GM10847 (cell line): ENCODE data around the gene MOK.

Experiments
- POLR2A ChIP-seq: IDR thresholded peaks from 2 replicates; pipeline ENCODE4 v1.6.1; 2011; ENCODE audit not compliant: insufficient read length; ENCODE audit errors: extremely low read depth

The MOK gene

DNA sequence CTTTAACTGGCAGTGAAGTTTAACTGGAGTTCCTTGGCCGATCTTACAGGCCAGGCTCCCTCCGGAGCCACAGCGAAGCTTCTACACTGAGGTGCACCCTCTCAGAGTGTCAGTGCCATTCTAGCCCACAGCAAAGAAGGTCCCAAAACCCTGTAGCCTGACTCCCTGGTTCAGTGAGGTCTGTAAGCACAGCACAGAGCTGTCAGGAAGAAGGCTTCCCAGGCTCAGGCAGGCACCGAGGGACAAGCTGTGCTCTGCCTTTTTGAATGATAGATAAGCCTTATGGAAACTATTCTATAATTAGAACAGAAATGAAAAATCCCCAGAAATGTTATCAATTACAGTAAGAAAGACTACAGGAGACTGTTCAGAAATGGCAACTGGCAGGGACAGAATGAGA is 40.2 kb downstream of the MOK start:
- TF ChIP-seq POLR2A, result no peak

DNA sequence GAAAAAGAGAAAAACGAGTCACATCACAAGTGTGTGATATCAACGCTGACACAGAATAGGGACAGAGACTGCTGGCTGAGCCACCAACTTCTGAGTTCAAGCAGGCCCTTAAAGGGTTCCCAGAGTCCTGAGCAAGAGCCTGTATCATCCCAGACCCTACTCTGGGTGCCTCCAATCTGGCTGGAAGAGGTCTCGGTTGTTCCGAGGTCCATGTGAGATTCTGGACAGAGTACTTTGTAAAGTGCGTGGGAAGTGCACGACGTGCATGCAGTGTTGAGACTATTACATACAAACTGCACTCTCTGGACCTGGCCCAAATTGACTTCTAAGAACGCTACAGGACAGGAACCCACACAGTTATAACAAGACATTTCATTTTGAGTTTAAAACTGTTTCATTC is 40.6 kb downstream of the MOK start:
- TF ChIP-seq POLR2A, result no peak

- no peak for TF ChIP-seq POLR2A
Measured at GRCh38 chr14:102262929-102263462, 42.0 kb downstream of the MOK start.

DNA sequence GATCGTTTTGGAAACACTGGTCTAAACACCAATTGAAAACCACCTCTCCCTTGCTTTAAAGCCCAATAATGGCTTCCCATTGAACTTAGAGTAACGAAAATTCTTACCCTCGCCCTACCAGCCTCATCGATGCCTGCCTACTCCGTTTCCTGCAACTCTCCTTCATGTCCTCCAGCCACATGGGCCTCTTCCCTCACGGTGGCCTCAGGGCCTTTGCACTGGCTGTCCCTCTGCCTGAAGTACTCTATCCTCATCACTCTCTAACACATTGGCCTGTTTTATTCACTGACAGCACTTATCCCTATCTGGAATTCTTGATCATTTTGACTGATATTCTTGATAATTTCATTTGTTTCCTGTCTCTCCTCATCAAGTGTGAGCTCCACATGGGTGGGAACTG is 46.8 kb downstream of the MOK start:
- TF ChIP-seq POLR2A, result no peak

DNA sequence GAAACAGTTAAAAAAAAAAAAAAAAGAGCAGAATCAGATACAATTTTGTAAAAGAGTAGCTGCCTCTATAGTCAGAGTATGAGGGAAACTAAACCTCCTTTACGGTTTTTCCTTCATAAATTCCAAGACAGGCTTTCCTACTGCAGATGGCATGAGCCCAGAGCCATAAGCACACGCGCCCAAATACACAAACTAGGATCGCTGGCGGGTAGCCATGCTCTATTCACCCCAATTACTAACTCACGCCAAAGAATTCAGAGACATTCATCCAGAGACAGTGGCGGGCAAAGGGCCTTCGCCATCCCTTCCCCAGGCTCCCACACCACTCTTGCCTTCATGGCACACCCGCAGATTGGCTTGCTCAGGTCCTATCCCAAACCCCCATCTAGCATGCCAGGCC is 48.2 kb downstream of the MOK start:
- TF ChIP-seq POLR2A, result no peak

DNA sequence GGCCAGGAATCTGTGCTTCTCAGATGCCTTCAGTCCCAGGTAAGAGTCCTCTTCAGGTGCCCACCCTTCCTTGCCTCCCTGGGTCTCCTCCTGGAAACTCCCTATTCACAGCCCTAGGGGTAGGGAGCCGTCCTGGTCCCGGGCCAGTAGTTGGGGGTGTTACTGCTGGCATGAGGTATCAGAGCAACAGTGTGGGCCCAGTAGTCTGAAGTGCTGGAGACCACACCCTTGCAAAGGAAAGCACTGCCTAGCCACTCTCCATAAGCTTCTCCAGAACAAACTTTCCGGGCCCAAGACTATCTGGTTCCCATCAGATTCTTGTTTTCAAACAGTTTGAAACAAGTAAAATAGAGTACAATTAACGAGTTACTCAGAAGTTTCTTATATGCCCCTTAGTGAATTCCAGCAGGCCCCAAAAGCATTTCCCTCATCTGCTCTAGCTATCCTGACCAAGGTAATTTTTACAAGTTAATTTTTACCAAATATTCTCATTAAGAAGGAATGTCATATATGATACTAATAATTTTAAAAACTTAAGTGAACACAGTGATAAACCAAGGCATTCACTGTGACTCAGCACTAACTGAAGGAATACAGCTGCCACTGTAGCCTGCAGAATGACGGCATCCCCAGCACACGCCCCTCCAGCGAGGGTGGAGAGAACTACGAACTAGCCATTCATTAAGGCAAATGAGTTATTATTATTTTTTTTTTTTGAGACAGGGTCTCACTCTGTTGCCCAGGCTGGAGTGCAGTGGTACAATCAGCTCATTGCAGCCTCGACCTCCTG is 49.4 kb downstream of the MOK start:
- no peak for TF ChIP-seq POLR2A

- TF ChIP-seq POLR2A, result no peak
Measured at GRCh38 chr14:102252834-102253801, 51.8 kb downstream of the MOK start.

- no peak for TF ChIP-seq POLR2A
Measured at GRCh38 chr14:102251161-102251560, 53.8 kb downstream of the MOK start.

DNA sequence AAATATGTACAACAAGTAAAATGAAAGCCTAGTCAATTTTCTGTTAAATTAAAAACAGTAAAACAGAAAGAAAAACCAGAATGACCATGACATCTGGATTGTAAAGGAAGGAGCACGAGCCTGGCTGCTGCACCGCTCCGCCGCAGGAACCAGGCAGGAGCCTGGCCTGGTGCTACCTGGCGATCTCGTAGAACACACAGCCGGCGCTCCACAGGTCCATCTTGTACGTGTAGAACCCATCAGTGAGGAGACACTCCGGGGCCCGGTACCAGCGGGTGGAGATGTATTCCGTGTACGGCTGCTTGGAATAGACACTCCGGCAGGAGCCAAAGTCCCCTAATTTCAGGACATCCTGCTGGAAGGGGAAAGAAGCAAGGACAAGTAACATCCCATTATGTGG is 54.3 kb downstream of the MOK start:
- no peak for TF ChIP-seq POLR2A

DNA sequence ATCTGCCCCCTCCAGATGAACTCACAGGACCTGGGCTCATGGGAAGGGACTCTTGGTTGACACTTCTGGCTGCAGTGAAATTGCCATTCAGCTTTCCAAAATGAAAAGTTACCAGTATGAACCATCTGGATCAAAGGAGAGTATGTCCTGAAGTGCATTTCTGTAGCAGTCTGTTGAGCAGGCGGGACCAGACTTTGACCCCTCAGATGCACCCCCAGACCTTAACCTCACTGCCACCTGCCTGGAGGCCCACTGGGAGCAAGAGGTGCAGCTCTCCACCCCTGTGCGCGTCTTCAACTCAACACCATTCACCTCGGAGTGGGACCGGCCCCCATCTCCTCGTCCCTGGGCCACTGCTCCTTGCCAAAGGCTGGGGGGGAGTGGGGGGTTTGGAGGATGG is 55.0 kb downstream of the MOK start:
- TF ChIP-seq POLR2A, result no peak

- TF ChIP-seq POLR2A, result no peak
Measured at GRCh38 chr14:102249041-102249440, 55.9 kb downstream of the MOK start.

DNA sequence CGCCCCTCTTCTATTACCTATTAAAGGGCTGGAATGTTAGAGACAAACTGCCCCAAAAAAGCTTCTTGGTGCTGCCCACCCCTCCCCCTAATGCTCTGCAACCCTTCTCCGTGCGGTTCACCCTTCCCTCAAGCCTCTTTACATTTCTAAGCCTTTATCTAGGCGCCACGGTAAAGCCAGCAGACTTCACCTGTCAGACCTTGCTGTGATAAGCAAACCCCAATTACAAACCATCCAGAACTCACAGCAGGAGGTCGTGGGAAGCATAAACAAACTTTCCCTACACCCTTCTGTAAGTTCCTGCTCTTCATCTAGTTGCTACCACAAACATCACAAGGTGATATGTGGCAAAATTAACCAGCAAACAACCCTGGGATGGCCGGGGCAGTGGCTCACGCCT is 56.8 kb downstream of the MOK start:
- no peak for TF ChIP-seq POLR2A

GRCh38 chr14:102246071-102246470 is 58.9 kb downstream of the MOK start:
- TF ChIP-seq POLR2A, result no peak

DNA sequence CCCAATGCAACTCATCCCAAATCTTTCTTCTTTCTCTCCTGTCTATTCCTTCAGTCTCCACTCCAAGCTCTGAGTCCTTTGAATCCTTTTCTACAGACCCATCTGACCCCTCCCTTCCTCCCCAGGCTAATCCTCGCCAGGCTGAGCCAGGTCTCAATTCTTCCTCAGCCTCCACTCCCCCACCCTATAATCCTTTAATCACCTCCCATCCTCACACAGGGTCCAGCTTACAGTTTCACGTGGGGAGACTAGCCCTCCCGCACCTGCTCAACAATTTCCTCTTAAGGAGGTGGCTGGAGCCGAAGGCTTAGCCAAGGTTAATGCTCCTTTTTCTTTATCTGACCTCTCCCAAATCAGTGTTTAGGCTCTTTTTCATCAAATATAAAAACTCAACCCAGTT is 63.8 kb downstream of the MOK start:
- TF ChIP-seq POLR2A, result no peak

- no peak for TF ChIP-seq POLR2A
Measured at GRCh38 chr14:102239231-102239630, 65.7 kb downstream of the MOK start.

- no peak for TF ChIP-seq POLR2A
Measured at GRCh38 chr14:102238766-102239165, 66.2 kb downstream of the MOK start.
